Osteoblast (primary cell): ENCODE data around the gene TBC1D10A. TPM values are rescaled to one million over a fixed set of nuclear protein-coding genes. Genes with fewer than 3 reads are reported as not detected.

Source experiments
- DNase-seq: peaks from one replicate; pipeline ENCODE4 v3.0.0; 2011; ENCODE audit warnings: low spot score, mixed read lengths; ENCODE audit not compliant: insufficient read length; ENCODE audit errors: missing footprints
- H2AFZ ChIP-seq: 2 replicates; pipeline ENCODE4 v1.6.0; 2011; ENCODE audit warnings: mild to moderate bottlenecking, low read length
- H3K27ac ChIP-seq: 2 replicates; pipeline ENCODE4 v1.5.1; 2011; ENCODE audit warnings: mild to moderate bottlenecking, low read depth, low read length, moderate library complexity
- H3K27me3 ChIP-seq: 2 replicates; pipeline ENCODE4 v1.6.0; 2012; ENCODE audit warnings: mild to moderate bottlenecking, control low read depth, inconsistent platforms, low read length, moderate library complexity; ENCODE audit not compliant: insufficient read depth
- H3K36me3 ChIP-seq: 2 replicates; pipeline ENCODE4 v1.5.1; 2011; ENCODE audit warnings: mild to moderate bottlenecking, low read length, control low read depth, moderate library complexity; ENCODE audit not compliant: insufficient read depth
- H3K4me1 ChIP-seq: 2 replicates; pipeline ENCODE4 v1.5.1; 2011; ENCODE audit warnings: mild to moderate bottlenecking, low read length, control low read depth, moderate library complexity; ENCODE audit not compliant: insufficient read depth
- H3K4me2 ChIP-seq: 2 replicates; pipeline ENCODE4 v1.6.0; 2011; ENCODE audit warnings: mild to moderate bottlenecking, low read length; ENCODE audit not compliant: insufficient read depth
- H3K4me3 ChIP-seq: fragments of 200-600 bp; sonication (generic); 3 replicates; pipeline ENCODE4 v1.5.1; 2012; ENCODE audit warnings: mild to moderate bottlenecking, low read length, inconsistent platforms; ENCODE audit not compliant: insufficient read depth
- H3K79me2 ChIP-seq: 2 replicates; pipeline ENCODE4 v1.6.0; 2012; ENCODE audit warnings: mild to moderate bottlenecking, low read length, control low read depth, inconsistent platforms; ENCODE audit not compliant: insufficient read depth
- H3K9me3 ChIP-seq: 2 replicates; pipeline ENCODE4 v1.5.1; 2011; ENCODE audit warnings: low read depth, low read length, control low read depth
- H4K20me1 ChIP-seq: 2 replicates; pipeline ENCODE4 v1.6.0; 2012; ENCODE audit warnings: mild to moderate bottlenecking, low read length, control low read depth; ENCODE audit not compliant: insufficient read depth
- CTCF ChIP-seq: IDR thresholded peaks from 2 replicates; pipeline ENCODE4 v1.5.1; 2011; ENCODE audit warnings: mild to moderate bottlenecking, low read depth, low read length, moderate library complexity; ENCODE audit errors: extremely low read depth
- total RNA-seq: library from RNA; depleted of rRNA; stranded (reverse); fragments of >200 nt; gene quantifications from 2 replicates; pipeline ENCODE4 v1.2.3, GENCODE V29; 2012

TBC1D10A gene
- total RNA-seq, 1 donor: 32.9 TPM

- H3K4me3 ChIP-seq: no peak overlapping the region
- H4K20me1 ChIP-seq: peaks cover 95% of the 10 kb centered on the region
- no peak overlapping the region for H2AFZ ChIP-seq
- no peak overlapping the region for H3K4me2 ChIP-seq
- H3K4me1 ChIP-seq: peaks cover 60% of the 10 kb centered on the region
- H3K36me3 ChIP-seq: peaks cover 19% of the 10 kb centered on the region
- DNase-seq: no peak
- TF ChIP-seq CTCF: no peak
- H3K79me2 ChIP-seq: peaks cover 96% of the 10 kb centered on the region
- no peaks in the 10 kb centered on the region for H3K27me3 ChIP-seq
- H3K27ac ChIP-seq: no peak overlapping the region
- no peaks in the 10 kb centered on the region for H3K9me3 ChIP-seq
These were observed 20.1 kb downstream of the TBC1D10A start for GRCh38 chr22:30306627-30307011.

GRCh38 chr22:30305906-30306626 lies 20.7 kb downstream of the TBC1D10A start:
- Histone ChIP-seq H3K27me3 (no peaks in the 10 kb centered on the region), H4K20me1 (peaks cover 93% of the 10 kb centered on the region), H3K79me2 (peaks cover 99% of the 10 kb centered on the region), H3K9me3 (no peaks in the 10 kb centered on the region), H3K4me2 (no peak overlapping the region), H3K4me3 (no peak overlapping the region), H3K36me3 (peaks cover 25% of the 10 kb centered on the region), H2AFZ (no peak overlapping the region), H3K4me1 (peaks cover 54% of the 10 kb centered on the region), H3K27ac (peak overlapping the region; percentile 23)
- DNase-seq: no peak
- TF ChIP-seq CTCF: no peak

GRCh38 chr22:30305519-30305905 lies 21.2 kb downstream of the TBC1D10A start:
- TF ChIP-seq CTCF: no peak

GRCh38 chr22:30304495-30305244 lies 22.1 kb downstream of the TBC1D10A start:
- Histone ChIP-seq H3K4me2 (no peak overlapping the region), H4K20me1 (peaks cover 84% of the 10 kb centered on the region), H2AFZ (no peak overlapping the region), H3K4me3 (no peak overlapping the region), H3K9me3 (no peaks in the 10 kb centered on the region), H3K27ac (peak overlapping the region; percentile 1), H3K36me3 (peaks cover 33% of the 10 kb centered on the region), H3K79me2 (peaks cover 96% of the 10 kb centered on the region), H3K4me1 (peaks cover 40% of the 10 kb centered on the region), H3K27me3 (no peaks in the 10 kb centered on the region)
- TF ChIP-seq CTCF: no peak
- no peak for DNase-seq

More at GRCh38 chr22:30305519-30305905, 21.2 kb downstream of the TBC1D10A start:
- no peak overlapping the region for H3K4me3 ChIP-seq
- H3K4me1 ChIP-seq: peaks cover 49% of the 10 kb centered on the region
- H3K36me3 ChIP-seq: peaks cover 31% of the 10 kb centered on the region
- H3K79me2 ChIP-seq: peaks cover 99% of the 10 kb centered on the region
- no peak overlapping the region for H2AFZ ChIP-seq
- peak overlapping the region; percentile 23 for H3K27ac ChIP-seq
- no peak for DNase-seq
- no peaks in the 10 kb centered on the region for H3K9me3 ChIP-seq
- H4K20me1 ChIP-seq: peaks cover 92% of the 10 kb centered on the region
- no peaks in the 10 kb centered on the region for H3K27me3 ChIP-seq
- no peak overlapping the region for H3K4me2 ChIP-seq
